HCT116 (cell line): ENCODE measurements around the gene IGSF6.

ENCODE experiments used
- CEBPB ChIP-seq: IDR thresholded peaks from 2 replicates; pipeline ENCODE4 v1.6.1; 2012; ENCODE audit warnings: low read depth
- EZH2 ChIP-seq: fragments of 200-600 bp; sonication (generic); IDR thresholded peaks from 2 replicates; pipeline ENCODE4 v1.6.1; 2017; ENCODE audit warnings: antibody characterized with exemption, mixed run types
- MAX ChIP-seq: IDR thresholded peaks from 2 replicates; pipeline ENCODE4 v1.6.1; 2012

DNA sequence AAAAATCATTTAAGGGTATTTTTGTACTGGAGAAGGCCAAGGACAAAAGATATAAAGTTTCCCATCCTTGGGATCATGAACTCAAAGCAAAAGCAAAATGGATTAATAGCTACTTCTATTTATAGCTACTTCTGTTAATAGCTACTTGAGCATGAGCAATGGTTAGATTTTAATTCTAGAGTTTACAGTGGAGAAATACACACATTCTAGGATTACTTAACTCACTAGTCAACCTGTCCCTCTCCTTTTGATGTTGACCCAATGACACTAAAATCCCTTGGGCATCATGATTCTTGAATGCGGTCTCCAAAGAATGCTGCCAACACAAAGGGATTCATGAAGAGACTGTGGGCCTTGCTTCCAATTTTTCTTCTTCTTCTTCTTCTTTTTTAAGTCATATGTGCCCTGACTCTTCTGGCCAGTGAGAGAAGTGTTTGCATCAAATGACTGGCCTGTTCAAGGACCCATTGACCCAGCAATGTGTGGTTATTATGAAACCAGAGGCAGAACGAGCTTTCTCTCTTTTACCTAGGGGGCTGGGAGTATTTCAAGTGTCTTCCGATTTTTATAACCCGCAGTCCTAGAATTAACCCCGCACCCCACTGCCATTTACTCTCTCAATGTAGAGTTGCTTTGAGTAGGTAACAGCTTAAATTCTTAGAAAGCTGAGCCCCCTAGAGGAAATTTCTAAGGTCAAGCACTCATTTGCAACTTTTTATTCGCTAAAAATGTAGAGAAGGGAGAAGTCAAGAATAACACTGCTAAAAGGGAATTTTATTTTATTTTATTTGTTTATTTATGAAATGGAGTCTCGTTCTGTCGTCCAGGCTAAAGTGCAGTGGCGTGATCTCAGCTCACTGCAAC is 46.0 kb upstream of the IGSF6 start:
- no peak for TF ChIP-seq EZH2
- TF ChIP-seq MAX = no peak
- TF ChIP-seq CEBPB = no peak
